Activated CD4-positive, alpha-beta T cell treated with anti-CD3 and anti-CD28 coated beads, Interleukin-2, amount 10 ng/mL, durations not matched to agents 7 days and 5 days (primary cell): ENCODE results near the gene CEACAM6. TPM values are rescaled to one million over a fixed set of nuclear protein-coding genes. Genes with fewer than 3 reads are reported as not detected.
"Not testable (repeated sequence)": the region's sequence is repeated elsewhere in the genome, so short reads cannot be mapped to it uniquely, and the experiment has no call there.

Experiments
- CTCF ChIA-PET: fragments of 350-600 bp; sonication (Branson Sonifier 250); formaldehyde crosslinking; loops from one replicate; lab custom pipeline; 2021; ENCODE audit warnings: antibody characterized with exemption; lab: Charles Lee
- POLR2A ChIA-PET: fragments of 350-600 bp; sonication (Branson Sonifier 250); formaldehyde crosslinking; loops from one replicate; lab custom pipeline; 2021; ENCODE audit warnings: antibody characterized with exemption; lab: Charles Lee
- DNase-seq: peaks from one replicate; pipeline ENCODE4 v3.0.0-alpha.2; 2020
- H3K27ac Mint-ChIP-seq: one replicate; pipeline ENCODE4 v1.8.0; 2021; ENCODE audit warnings: mild to moderate bottlenecking, moderate library complexity, mixed read lengths
- H3K27me3 Mint-ChIP-seq: one replicate; pipeline ENCODE4 v1.8.0; 2021; ENCODE audit warnings: mixed read lengths
- H3K36me3 Mint-ChIP-seq: one replicate; pipeline ENCODE4 v1.8.0; 2021; ENCODE audit warnings: low read depth, mixed read lengths
- H3K4me1 Mint-ChIP-seq: one replicate; pipeline ENCODE4 v1.8.0; 2021; ENCODE audit warnings: mixed read lengths
- H3K4me3 Mint-ChIP-seq: one replicate; pipeline ENCODE4 v1.8.0; 2021; ENCODE audit warnings: mild to moderate bottlenecking, moderate library complexity, mixed read lengths
- H3K9me3 Mint-ChIP-seq: one replicate; pipeline ENCODE4 v1.8.0; 2021; ENCODE audit warnings: mixed read lengths
- total RNA-seq, 2 experiments: library from RNA; stranded (reverse); gene quantifications; one replicate each; pipeline ENCODE4 v1.2.3, GENCODE V29; 2021

The CEACAM6 gene
- total RNA-seq: not detected

GRCh38 chr19:41755328-41755913 lies at the start of gene CEACAM6:
Gene CEACAM6 (plus strand): TSS chr19:41755530. CDS start chr19:41755639, 109 bp downstream.
- peaks cover 3% of the 10 kb centered on the region for H3K4me1 Mint-ChIP-seq
- no peaks in the 10 kb centered on the region for H3K36me3 Mint-ChIP-seq
- CTCF ChIA-PET: interaction anchor here (0.5 kb wide), 2 partner anchors 17 to 1758 kb away, joined by 3 to 5 read pairs; no protein-coding TSS in a partner anchor
- no peak within 1 kb of the TSS for H3K27ac Mint-ChIP-seq
- peaks cover 48% of the 10 kb centered on the region for H3K27me3 Mint-ChIP-seq
- H3K4me3 Mint-ChIP-seq: no peak within 1 kb of the TSS
- POLR2A ChIA-PET: no interaction called here
- no peak for DNase-seq
- H3K9me3 Mint-ChIP-seq: no peaks in the 10 kb centered on the region

GRCh38 chr19:41706741-41707501 lies 48.4 kb upstream of the CEACAM6 start:
- H3K9me3 Mint-ChIP-seq: no peaks in the 10 kb centered on the region
- peaks cover 4% of the 10 kb centered on the region for H3K4me1 Mint-ChIP-seq
- peaks cover 4% of the 10 kb centered on the region for H3K27me3 Mint-ChIP-seq
- ChIA-PET CTCF (interaction anchor here (0.6 to 1.5 kb wide), 20 partner anchors 9 to 710 kb away, joined by 3 to 11 read pairs (median 4); partner anchors contain the start of gene CEACAM7), POLR2A (no interaction called here)
- H3K27ac Mint-ChIP-seq: no peak overlapping the region
- peak; percentile 70 for DNase-seq
- H3K4me3 Mint-ChIP-seq: peak overlapping the region; percentile 26
- no peaks in the 10 kb centered on the region for H3K36me3 Mint-ChIP-seq

GRCh38 chr19:41707502-41707812 lies 47.9 kb upstream of the CEACAM6 start:
- Mint-ChIP-seq H3K27me3 (peaks cover 6% of the 10 kb centered on the region), H3K4me1 (peaks cover 4% of the 10 kb centered on the region), H3K36me3 (no peaks in the 10 kb centered on the region), H3K9me3 (no peaks in the 10 kb centered on the region), H3K27ac (no peak overlapping the region), H3K4me3 (no peak overlapping the region)
- POLR2A ChIA-PET: no interaction called here
- DNase-seq: no peak
- CTCF ChIA-PET: interaction anchor here (0.6 to 1.5 kb wide), 20 partner anchors 9 to 709 kb away, joined by 3 to 11 read pairs (median 4); partner anchors contain the start of gene CEACAM7

GRCh38 chr19:41707871-41708371 lies 47.4 kb upstream of the CEACAM6 start:
- no peak for DNase-seq

GRCh38 chr19:41708481-41708880 lies 46.8 kb upstream of the CEACAM6 start, which contains the start of gene CEACAM5:
Gene CEACAM5 (plus strand): TSS chr19:41708626. CDS start chr19:41708732, 106 bp downstream.
- DNase-seq: no peak
- H3K9me3 Mint-ChIP-seq: no peaks in the 10 kb centered on the region
- peaks cover 7% of the 10 kb centered on the region for H3K27me3 Mint-ChIP-seq
- no peak within 1 kb of the TSS for H3K27ac Mint-ChIP-seq
- no peak within 1 kb of the TSS for H3K4me3 Mint-ChIP-seq
- H3K4me1 Mint-ChIP-seq: peaks cover 4% of the 10 kb centered on the region
- no peaks in the 10 kb centered on the region for H3K36me3 Mint-ChIP-seq
- ChIA-PET POLR2A (no interaction called here), CTCF (no interaction called here)

More at GRCh38 chr19:41707871-41708371, 47.4 kb upstream of the CEACAM6 start:
- Mint-ChIP-seq H3K9me3 (no peaks in the 10 kb centered on the region), H3K27me3 (peaks cover 7% of the 10 kb centered on the region), H3K36me3 (no peaks in the 10 kb centered on the region), H3K27ac (no peak overlapping the region), H3K4me3 (no peak overlapping the region), H3K4me1 (peaks cover 4% of the 10 kb centered on the region)
- CTCF ChIA-PET: interaction anchor here (1.5 kb wide), 1 partner anchor 663 kb away, joined by 3 read pairs; no protein-coding TSS in a partner anchor
- POLR2A ChIA-PET: no interaction called here

- DNase-seq, H3K9me3 Mint-ChIP-seq, H3K27ac Mint-ChIP-seq, POLR2A ChIA-PET, H3K4me1 Mint-ChIP-seq, H3K4me3 Mint-ChIP-seq, CTCF ChIA-PET, H3K36me3 Mint-ChIP-seq: not testable (repeated sequence)
- H3K27me3 Mint-ChIP-seq: peaks cover 14% of the 10 kb centered on the region
These were observed 45.8 kb upstream of the CEACAM6 start for GRCh38 chr19:41709516-41709915.

- CTCF ChIA-PET: no interaction called here
- Mint-ChIP-seq H3K27ac (no peak overlapping the region), H3K4me1 (peaks cover 4% of the 10 kb centered on the region), H3K9me3 (no peaks in the 10 kb centered on the region), H3K4me3 (no peak overlapping the region), H3K27me3 (peaks cover 14% of the 10 kb centered on the region), H3K36me3 (no peaks in the 10 kb centered on the region)
- POLR2A ChIA-PET: no interaction called here
- DNase-seq: no peak
These were observed 45.2 kb upstream of the CEACAM6 start for GRCh38 chr19:41709951-41710645.

- POLR2A ChIA-PET: no interaction called here
- Mint-ChIP-seq H3K4me1 (peaks cover 4% of the 10 kb centered on the region), H3K27me3 (peaks cover 12% of the 10 kb centered on the region), H3K9me3 (no peaks in the 10 kb centered on the region), H3K36me3 (no peaks in the 10 kb centered on the region), H3K4me3 (no peak overlapping the region), H3K27ac (no peak overlapping the region)
- no peak for DNase-seq
- CTCF ChIA-PET: no interaction called here
These were observed 43.7 kb upstream of the CEACAM6 start for GRCh38 chr19:41711376-41712261.

- Mint-ChIP-seq H3K27me3 (peaks cover 12% of the 10 kb centered on the region), H3K4me3 (no peak overlapping the region), H3K36me3 (no peaks in the 10 kb centered on the region), H3K9me3 (no peaks in the 10 kb centered on the region), H3K27ac (no peak overlapping the region), H3K4me1 (no peaks in the 10 kb centered on the region)
- ChIA-PET POLR2A (no interaction called here), CTCF (no interaction called here)
- no peak for DNase-seq
These were observed 40.7 kb upstream of the CEACAM6 start for GRCh38 chr19:41714598-41714997.

- H3K4me1 Mint-ChIP-seq: no peaks in the 10 kb centered on the region
- ChIA-PET POLR2A (no interaction called here), CTCF (interaction anchor here (1.0 kb wide), 1 partner anchor 12 kb away, joined by 3 read pairs; no protein-coding TSS in a partner anchor)
- peaks cover 12% of the 10 kb centered on the region for H3K27me3 Mint-ChIP-seq
- H3K4me3 Mint-ChIP-seq: no peak overlapping the region
- H3K9me3 Mint-ChIP-seq: no peaks in the 10 kb centered on the region
- no peaks in the 10 kb centered on the region for H3K36me3 Mint-ChIP-seq
- no peak overlapping the region for H3K27ac Mint-ChIP-seq
- no peak for DNase-seq
These were observed 36.6 kb upstream of the CEACAM6 start for GRCh38 chr19:41718761-41719160.

- H3K27ac Mint-ChIP-seq: no peak overlapping the region
- POLR2A ChIA-PET: no interaction called here
- CTCF ChIA-PET: interaction anchor here (0.6 kb wide), 2 partner anchors 16 to 101 kb away, joined by 3 to 5 read pairs; no protein-coding TSS in a partner anchor
These were observed 35.2 kb upstream of the CEACAM6 start for GRCh38 chr19:41720103-41720502.

GRCh38 chr19:41726493-41726892 lies 28.8 kb upstream of the CEACAM6 start:
- Mint-ChIP-seq H3K9me3 (no peaks in the 10 kb centered on the region), H3K36me3 (no peaks in the 10 kb centered on the region), H3K27me3 (peaks cover 39% of the 10 kb centered on the region), H3K4me1 (no peaks in the 10 kb centered on the region), H3K27ac (no peak overlapping the region), H3K4me3 (no peak overlapping the region)
- ChIA-PET CTCF (no interaction called here), POLR2A (no interaction called here)
- DNase-seq: no peak

More at GRCh38 chr19:41720103-41720502, 35.2 kb upstream of the CEACAM6 start:
- DNase-seq: no peak
- Mint-ChIP-seq H3K27me3 (peaks cover 18% of the 10 kb centered on the region), H3K9me3 (no peaks in the 10 kb centered on the region), H3K4me1 (no peaks in the 10 kb centered on the region), H3K4me3 (no peak overlapping the region), H3K36me3 (no peaks in the 10 kb centered on the region)
